ENCODE data around the gene LAMC2.

The LAMC2 gene

GRCh38 chr1:183278739-183279591 lies 92.9 kb downstream of the LAMC2 start:
- POLR2A ChIA-PET (ENCODE audit: low non-redundant PET), result interaction anchor here (1.5 kb wide), 1 partner anchor 11 kb away, joined by 4 read pairs; no protein-coding TSS in a partner anchor
- no peak for TF ChIP-seq CTCF (conservative IDR thresholded peaks at IDR 0.05; ENCODE audit: low read depth)
- CTCF ChIA-PET, result interaction anchor here (0.7 to 5.3 kb wide), 2 partner anchors 26 to 39 kb away, joined by 5 to 36 read pairs; no protein-coding TSS in a partner anchor
- peak overlapping the region; percentile 94 for H3K27ac ChIP-seq
- peak; percentile 75 for DNase-seq (ENCODE audit: low spot score)

- peak overlapping the region; percentile 94 for H3K27ac ChIP-seq
- POLR2A ChIA-PET (ENCODE audit: low non-redundant PET), result interaction anchor here (1.5 kb wide), 1 partner anchor 12 kb away, joined by 4 read pairs; no protein-coding TSS in a partner anchor
- DNase-seq (ENCODE audit: low spot score), result peak; percentile 77
- no peak for TF ChIP-seq CTCF (conservative IDR thresholded peaks at IDR 0.05; ENCODE audit: low read depth)
- CTCF ChIA-PET, result interaction anchor here (0.6 to 5.3 kb wide), 4 partner anchors 19 to 225 kb away, joined by 3 to 36 read pairs (median 6); no protein-coding TSS in a partner anchor
Observed at GRCh38 chr1:183279835-183280234, 93.8 kb downstream of the LAMC2 start.

DNA sequence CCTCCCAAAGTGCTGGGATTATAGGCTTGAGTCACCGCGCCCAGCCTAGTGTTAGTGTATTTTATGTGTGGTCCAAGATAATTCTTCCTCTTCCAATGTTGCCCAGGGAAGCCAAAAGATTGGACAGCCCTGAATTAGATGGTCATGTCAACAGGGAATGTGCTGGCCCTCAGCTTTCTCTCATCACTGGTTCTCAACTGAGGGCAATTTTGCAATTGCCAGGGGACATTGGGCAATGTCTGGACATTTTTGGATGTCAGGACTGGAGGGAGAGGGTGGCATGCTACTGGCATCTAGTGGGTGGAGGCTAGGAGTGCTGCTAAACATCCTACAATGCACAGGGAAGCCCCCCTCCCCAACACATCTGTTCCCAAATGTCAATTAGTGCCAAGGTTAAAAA lies 95.0 kb downstream of the LAMC2 start:
- no peak for TF ChIP-seq CTCF (conservative IDR thresholded peaks at IDR 0.05; ENCODE audit: low read depth)
- no peak for DNase-seq (ENCODE audit: low spot score)
- POLR2A ChIA-PET (ENCODE audit: low non-redundant PET), result no interaction called here
- H3K27ac ChIP-seq, result peak overlapping the region; percentile 94
- CTCF ChIA-PET, result interaction anchor here (0.6 to 5.3 kb wide), 9 partner anchors 25 to 318 kb away, joined by 3 to 36 read pairs (median 6); no protein-coding TSS in a partner anchor

GRCh38 chr1:183281553-183282091 lies 95.6 kb downstream of the LAMC2 start:
- H3K27ac ChIP-seq, result peak overlapping the region; percentile 94
- peak; percentile 77 for DNase-seq (ENCODE audit: low spot score)
- TF ChIP-seq CTCF (conservative IDR thresholded peaks at IDR 0.05; ENCODE audit: low read depth), result peak; percentile 91
- ChIA-PET POLR2A (ENCODE audit: low non-redundant PET) (no interaction called here), CTCF (interaction anchor here (0.5 to 5.3 kb wide), 14 partner anchors 8 to 1411 kb away, joined by 3 to 36 read pairs (median 4); no protein-coding TSS in a partner anchor)

DNA sequence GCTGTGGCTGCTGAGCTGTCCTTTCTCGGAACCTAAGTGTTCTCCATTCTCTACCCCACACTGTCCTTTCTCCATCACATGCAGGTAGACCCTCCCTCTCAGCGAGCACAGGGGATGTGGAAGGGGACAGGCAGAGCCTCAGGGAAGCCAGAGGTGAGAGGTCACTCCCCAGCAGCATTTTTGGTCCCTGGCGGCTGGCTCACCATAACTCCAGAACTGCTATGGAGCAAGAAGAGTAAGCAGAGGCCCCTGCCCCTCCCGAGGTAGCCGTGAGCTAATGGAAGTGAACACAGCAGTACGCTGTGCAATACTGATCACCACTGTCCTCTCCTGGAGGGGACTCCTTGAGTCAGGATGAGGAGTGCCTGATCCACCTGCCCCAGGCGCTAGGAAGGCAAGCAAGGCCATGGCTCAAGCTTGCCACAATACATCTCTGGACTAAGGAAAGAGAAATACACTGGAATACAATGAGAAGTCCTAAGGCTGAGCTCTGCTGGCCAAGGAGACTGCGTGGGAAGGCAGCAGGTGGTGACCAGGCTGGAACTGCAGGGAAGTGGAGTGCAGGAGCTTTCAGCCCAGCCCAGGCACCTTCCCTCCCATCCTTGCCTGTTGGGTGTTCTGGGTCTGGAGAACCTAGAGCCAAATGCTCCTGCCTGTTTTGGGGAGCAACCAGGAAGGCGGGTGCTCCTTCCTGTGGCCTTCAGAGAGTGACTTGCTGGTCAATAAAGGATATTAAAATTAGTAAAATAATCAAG lies 96.2 kb downstream of the LAMC2 start:
- no peak for DNase-seq (ENCODE audit: low spot score)
- H3K27ac ChIP-seq, result peak overlapping the region; percentile 94
- no peak for TF ChIP-seq CTCF (conservative IDR thresholded peaks at IDR 0.05; ENCODE audit: low read depth)
- CTCF ChIA-PET, result interaction anchor here (0.5 to 5.3 kb wide), 15 partner anchors 8 to 1411 kb away, joined by 3 to 36 read pairs (median 4); no protein-coding TSS in a partner anchor
- POLR2A ChIA-PET (ENCODE audit: low non-redundant PET), result no interaction called here

DNA sequence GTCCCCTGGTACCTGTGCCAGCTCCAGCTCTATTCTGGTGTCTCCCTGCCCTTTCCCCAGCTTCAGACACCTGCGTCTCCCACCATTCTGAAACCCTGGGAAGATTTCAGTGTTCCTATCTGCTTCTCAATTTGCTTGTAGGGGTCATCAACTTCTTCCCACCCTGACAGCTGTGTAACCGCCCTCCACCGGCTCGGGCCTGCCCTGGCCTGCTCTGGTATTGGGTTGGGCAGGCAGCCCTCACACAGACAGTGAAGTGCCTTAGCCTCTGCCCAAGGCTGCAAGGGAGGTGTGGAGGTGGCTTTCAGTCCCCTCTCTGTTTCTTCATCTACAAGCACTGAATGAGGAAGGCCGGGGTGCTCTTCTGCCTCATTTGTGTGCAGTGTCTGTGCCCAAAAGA lies 97.2 kb downstream of the LAMC2 start:
- H3K27ac ChIP-seq, result peak overlapping the region; percentile 94
- ChIA-PET POLR2A (ENCODE audit: low non-redundant PET) (no interaction called here), CTCF (interaction anchor here (0.6 to 5.3 kb wide), 3 partner anchors 35 to 688 kb away, joined by 3 to 36 read pairs (median 9); no protein-coding TSS in a partner anchor)
- DNase-seq (ENCODE audit: low spot score), result no peak
- TF ChIP-seq CTCF (conservative IDR thresholded peaks at IDR 0.05; ENCODE audit: low read depth), result no peak
